HEK293 (cell line): ENCODE results near the gene EBLN2.

ENCODE experiments used
- TRIM28 ChIP-seq: IDR thresholded peaks from 2 replicates; pipeline ENCODE4 v1.6.1; 2011; ENCODE audit warnings: low read length, control low read depth, borderline replicate concordance
- ZBTB21 ChIP-seq: fragments of 450-650 bp; formaldehyde crosslinking; IDR thresholded peaks from 2 replicates; pipeline ENCODE4 v1.5.1; 2017; ENCODE audit warnings: missing biosample characterization, missing genetic modification characterization
- ZNF138 ChIP-seq: fragments of 450-650 bp; formaldehyde crosslinking; IDR thresholded peaks from 2 replicates; pipeline ENCODE4 v1.5.1; 2016; ENCODE audit warnings: missing biosample characterization, missing genetic modification characterization, borderline replicate concordance
- ZNF548 ChIP-seq: fragments of 450-650 bp; formaldehyde crosslinking; IDR thresholded peaks from 2 replicates; pipeline ENCODE4 v1.5.1; 2016; ENCODE audit warnings: missing biosample characterization, missing genetic modification characterization
- TF ChIP-seq, protein P1 (sequence below): fragments of 450-650 bp; formaldehyde crosslinking; IDR thresholded peaks from 2 replicates; pipeline ENCODE4 v1.5.1; 2016; ENCODE audit warnings: missing biosample characterization, missing genetic modification characterization

DNA sequence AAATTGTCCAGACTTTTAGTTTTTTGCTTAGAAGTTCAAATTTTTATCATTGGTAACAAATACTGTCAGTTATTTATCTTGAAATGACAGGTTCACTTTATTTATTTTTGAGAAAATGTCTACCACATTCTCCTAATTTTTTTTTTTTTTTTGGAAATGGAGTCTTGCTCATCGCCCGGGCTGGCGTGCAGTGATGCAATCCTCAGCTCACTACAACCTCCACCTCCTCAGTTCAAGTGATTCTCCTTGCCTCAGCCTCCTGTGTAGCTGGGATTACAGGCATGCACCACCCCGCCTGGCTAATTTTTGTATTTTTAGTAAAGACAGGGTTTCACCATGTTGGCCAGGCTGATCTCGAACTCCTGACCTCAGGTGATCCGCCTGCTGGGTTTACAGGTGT lies 16.1 kb upstream of the EBLN2 start:
- TF ChIP-seq, protein P1, sequence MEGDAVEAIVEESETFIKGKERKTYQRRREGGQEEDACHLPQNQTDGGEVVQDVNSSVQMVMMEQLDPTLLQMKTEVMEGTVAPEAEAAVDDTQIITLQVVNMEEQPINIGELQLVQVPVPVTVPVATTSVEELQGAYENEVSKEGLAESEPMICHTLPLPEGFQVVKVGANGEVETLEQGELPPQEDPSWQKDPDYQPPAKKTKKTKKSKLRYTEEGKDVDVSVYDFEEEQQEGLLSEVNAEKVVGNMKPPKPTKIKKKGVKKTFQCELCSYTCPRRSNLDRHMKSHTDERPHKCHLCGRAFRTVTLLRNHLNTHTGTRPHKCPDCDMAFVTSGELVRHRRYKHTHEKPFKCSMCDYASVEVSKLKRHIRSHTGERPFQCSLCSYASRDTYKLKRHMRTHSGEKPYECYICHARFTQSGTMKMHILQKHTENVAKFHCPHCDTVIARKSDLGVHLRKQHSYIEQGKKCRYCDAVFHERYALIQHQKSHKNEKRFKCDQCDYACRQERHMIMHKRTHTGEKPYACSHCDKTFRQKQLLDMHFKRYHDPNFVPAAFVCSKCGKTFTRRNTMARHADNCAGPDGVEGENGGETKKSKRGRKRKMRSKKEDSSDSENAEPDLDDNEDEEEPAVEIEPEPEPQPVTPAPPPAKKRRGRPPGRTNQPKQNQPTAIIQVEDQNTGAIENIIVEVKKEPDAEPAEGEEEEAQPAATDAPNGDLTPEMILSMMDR: no peak
- no peak for TF ChIP-seq ZBTB21 (tag by site-specific recombination)
- no peak for TF ChIP-seq TRIM28
- TF ChIP-seq ZNF138: no peak
- TF ChIP-seq ZNF548 (tag by site-specific recombination): no peak
